Sigmoid colon (tissue), 4 donors: ENCODE results near the gene TP53I11.

ENCODE experiments used
- EP300 ChIP-seq, 4 donors: sonication (generic); formaldehyde crosslinking; IDR thresholded peaks; one replicate each; pipeline ENCODE4 v1.6.1; 2017; ENCODE audit warnings: antibody characterized with exemption in 4 of 4
- POLR2A ChIP-seq, 2 donors: fragments of 450-650 bp; IDR thresholded peaks; one replicate each; pipeline ENCODE4 v1.6.1; 2016; ENCODE audit warnings: antibody characterized with exemption in 2 of 2, mild to moderate bottlenecking in 2 of 2, moderate library complexity in 2 of 2
- POLR2AphosphoS5 ChIP-seq, 4 donors: sonication (generic); formaldehyde crosslinking; IDR thresholded peaks; one replicate each; pipeline ENCODE4 v1.6.1; 2017; ENCODE audit warnings: antibody characterized with exemption in 4 of 4
- TF ChIP-seq, protein P1 (sequence below), 4 experiments: fragments of 450-650 bp in 3 of 4; fragments of 200-600 bp in 1 of 4; IDR thresholded peaks; one replicate each; pipeline ENCODE4 v1.5.1; 2016 to 2019; ENCODE audit warnings: antibody characterized with exemption in 4 of 4, mild to moderate bottlenecking in 3 of 4, moderate library complexity in 2 of 4

DNA sequence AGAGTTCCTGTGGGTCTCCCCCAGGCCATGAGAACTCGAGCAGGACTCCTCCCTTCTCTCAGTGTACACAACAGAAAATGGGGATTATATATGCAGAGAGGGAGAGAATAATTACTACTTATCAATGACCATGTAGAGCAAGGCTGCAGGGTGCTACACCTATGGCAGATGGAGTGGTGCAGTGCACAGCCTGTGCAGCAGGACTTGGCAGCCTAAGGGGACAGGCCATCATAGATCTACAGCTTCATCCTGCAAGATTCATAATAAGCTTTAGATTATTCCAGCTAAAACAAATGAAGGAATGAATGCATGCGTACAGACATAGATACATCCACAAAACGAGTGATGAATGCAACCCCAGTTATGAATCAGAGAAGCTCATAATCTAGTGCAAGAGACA, 8.4 kb upstream of the TP53I11 start:
- TF ChIP-seq POLR2A (IDR thresholded peaks at IDR 0.05) (no peak), POLR2AphosphoS5 (IDR thresholded peaks at IDR 0.05) (no peak), EP300 (IDR thresholded peaks at IDR 0.05) (no peak)
- TF ChIP-seq, protein P1, sequence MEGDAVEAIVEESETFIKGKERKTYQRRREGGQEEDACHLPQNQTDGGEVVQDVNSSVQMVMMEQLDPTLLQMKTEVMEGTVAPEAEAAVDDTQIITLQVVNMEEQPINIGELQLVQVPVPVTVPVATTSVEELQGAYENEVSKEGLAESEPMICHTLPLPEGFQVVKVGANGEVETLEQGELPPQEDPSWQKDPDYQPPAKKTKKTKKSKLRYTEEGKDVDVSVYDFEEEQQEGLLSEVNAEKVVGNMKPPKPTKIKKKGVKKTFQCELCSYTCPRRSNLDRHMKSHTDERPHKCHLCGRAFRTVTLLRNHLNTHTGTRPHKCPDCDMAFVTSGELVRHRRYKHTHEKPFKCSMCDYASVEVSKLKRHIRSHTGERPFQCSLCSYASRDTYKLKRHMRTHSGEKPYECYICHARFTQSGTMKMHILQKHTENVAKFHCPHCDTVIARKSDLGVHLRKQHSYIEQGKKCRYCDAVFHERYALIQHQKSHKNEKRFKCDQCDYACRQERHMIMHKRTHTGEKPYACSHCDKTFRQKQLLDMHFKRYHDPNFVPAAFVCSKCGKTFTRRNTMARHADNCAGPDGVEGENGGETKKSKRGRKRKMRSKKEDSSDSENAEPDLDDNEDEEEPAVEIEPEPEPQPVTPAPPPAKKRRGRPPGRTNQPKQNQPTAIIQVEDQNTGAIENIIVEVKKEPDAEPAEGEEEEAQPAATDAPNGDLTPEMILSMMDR (IDR thresholded peaks at IDR 0.05), result no peak
